Osteoblast (primary cell): ENCODE results near the gene MAN1C1. TPM values are rescaled to one million over a fixed set of nuclear protein-coding genes. Genes with fewer than 3 reads are reported as not detected.

Source experiments
- DNase-seq: peaks from one replicate; pipeline ENCODE4 v3.0.0; 2011; ENCODE audit warnings: low spot score, mixed read lengths; ENCODE audit not compliant: insufficient read length; ENCODE audit errors: missing footprints
- H2AFZ ChIP-seq: 2 replicates; pipeline ENCODE4 v1.6.0; 2011; ENCODE audit warnings: mild to moderate bottlenecking, low read length
- H3K27ac ChIP-seq: 2 replicates; pipeline ENCODE4 v1.5.1; 2011; ENCODE audit warnings: mild to moderate bottlenecking, low read depth, low read length, moderate library complexity
- H3K27me3 ChIP-seq: 2 replicates; pipeline ENCODE4 v1.6.0; 2012; ENCODE audit warnings: mild to moderate bottlenecking, control low read depth, inconsistent platforms, low read length, moderate library complexity; ENCODE audit not compliant: insufficient read depth
- H3K36me3 ChIP-seq: 2 replicates; pipeline ENCODE4 v1.5.1; 2011; ENCODE audit warnings: mild to moderate bottlenecking, low read length, control low read depth, moderate library complexity; ENCODE audit not compliant: insufficient read depth
- H3K4me1 ChIP-seq: 2 replicates; pipeline ENCODE4 v1.5.1; 2011; ENCODE audit warnings: mild to moderate bottlenecking, low read length, control low read depth, moderate library complexity; ENCODE audit not compliant: insufficient read depth
- H3K4me2 ChIP-seq: 2 replicates; pipeline ENCODE4 v1.6.0; 2011; ENCODE audit warnings: mild to moderate bottlenecking, low read length; ENCODE audit not compliant: insufficient read depth
- H3K4me3 ChIP-seq: fragments of 200-600 bp; sonication (generic); 3 replicates; pipeline ENCODE4 v1.5.1; 2012; ENCODE audit warnings: mild to moderate bottlenecking, low read length, inconsistent platforms; ENCODE audit not compliant: insufficient read depth
- H3K79me2 ChIP-seq: 2 replicates; pipeline ENCODE4 v1.6.0; 2012; ENCODE audit warnings: mild to moderate bottlenecking, low read length, control low read depth, inconsistent platforms; ENCODE audit not compliant: insufficient read depth
- H3K9me3 ChIP-seq: 2 replicates; pipeline ENCODE4 v1.5.1; 2011; ENCODE audit warnings: low read depth, low read length, control low read depth
- H4K20me1 ChIP-seq: 2 replicates; pipeline ENCODE4 v1.6.0; 2012; ENCODE audit warnings: mild to moderate bottlenecking, low read length, control low read depth; ENCODE audit not compliant: insufficient read depth
- CTCF ChIP-seq: IDR thresholded peaks from 2 replicates; pipeline ENCODE4 v1.5.1; 2011; ENCODE audit warnings: mild to moderate bottlenecking, low read depth, low read length, moderate library complexity; ENCODE audit errors: extremely low read depth
- total RNA-seq: library from RNA; depleted of rRNA; stranded (reverse); fragments of >200 nt; gene quantifications from 2 replicates; pipeline ENCODE4 v1.2.3, GENCODE V29; 2012

MAN1C1 gene
- total RNA-seq, 1 donor: 16.3 TPM

GRCh38 chr1:25750923-25751605 lies 134.5 kb downstream of the MAN1C1 start:
- H3K4me3 ChIP-seq: no peak overlapping the region
- H3K79me2 ChIP-seq: no peaks in the 10 kb centered on the region
- no peaks in the 10 kb centered on the region for H3K36me3 ChIP-seq
- no peaks in the 10 kb centered on the region for H3K4me1 ChIP-seq
- H3K27ac ChIP-seq: no peak overlapping the region
- no peak overlapping the region for H2AFZ ChIP-seq
- no peaks in the 10 kb centered on the region for H3K9me3 ChIP-seq
- H4K20me1 ChIP-seq: no peaks in the 10 kb centered on the region
- no peak for TF ChIP-seq CTCF
- DNase-seq: peak; percentile 58
- H3K4me2 ChIP-seq: no peak overlapping the region
- H3K27me3 ChIP-seq: peaks cover 19% of the 10 kb centered on the region

- H3K27ac ChIP-seq: no peak overlapping the region
- H3K4me2 ChIP-seq: no peak overlapping the region
- no peak overlapping the region for H3K4me3 ChIP-seq
- no peaks in the 10 kb centered on the region for H3K79me2 ChIP-seq
- H2AFZ ChIP-seq: no peak overlapping the region
- DNase-seq: peak; percentile 74
- no peaks in the 10 kb centered on the region for H3K36me3 ChIP-seq
- TF ChIP-seq CTCF: no peak
- no peaks in the 10 kb centered on the region for H4K20me1 ChIP-seq
- no peaks in the 10 kb centered on the region for H3K4me1 ChIP-seq
- H3K9me3 ChIP-seq: no peaks in the 10 kb centered on the region
- peaks cover 31% of the 10 kb centered on the region for H3K27me3 ChIP-seq
Measured at GRCh38 chr1:25754470-25755181, 138.0 kb downstream of the MAN1C1 start.

GRCh38 chr1:25755475-25756125 lies 139.0 kb downstream of the MAN1C1 start:
- Histone ChIP-seq H3K36me3 (no peaks in the 10 kb centered on the region), H2AFZ (no peak overlapping the region), H3K9me3 (no peaks in the 10 kb centered on the region), H3K27me3 (peaks cover 23% of the 10 kb centered on the region), H3K4me2 (no peak overlapping the region), H3K79me2 (no peaks in the 10 kb centered on the region), H3K4me1 (no peaks in the 10 kb centered on the region), H4K20me1 (no peaks in the 10 kb centered on the region), H3K27ac (no peak overlapping the region), H3K4me3 (no peak overlapping the region)
- no peak for TF ChIP-seq CTCF
- peak; percentile 45 for DNase-seq

- Histone ChIP-seq H3K36me3 (no peaks in the 10 kb centered on the region), H3K4me1 (no peaks in the 10 kb centered on the region), H3K4me2 (no peak overlapping the region), H3K4me3 (no peak overlapping the region), H3K9me3 (no peaks in the 10 kb centered on the region), H2AFZ (no peak overlapping the region), H3K27me3 (peaks cover 26% of the 10 kb centered on the region), H4K20me1 (no peaks in the 10 kb centered on the region), H3K79me2 (no peaks in the 10 kb centered on the region), H3K27ac (no peak overlapping the region)
- peak; percentile 36 for DNase-seq
- TF ChIP-seq CTCF: no peak
Measured at GRCh38 chr1:25756215-25756614, 139.6 kb downstream of the MAN1C1 start.
